Testis (tissue), 3 donors: ENCODE data around the gene ACTL8. TPM values are rescaled to one million over a fixed set of nuclear protein-coding genes. Genes with fewer than 3 reads are reported as not detected.

Source experiments
- DNase-seq: peaks from one replicate; pipeline ENCODE4 v3.0.0-alpha.2; 2019
- H3K27ac ChIP-seq, 2 donors: fragments of 200-600 bp; sonication (generic); one replicate each; pipeline ENCODE4 v1.5.1; 2019
- H3K27me3 ChIP-seq: fragments of 200-600 bp; sonication (generic); one replicate; pipeline ENCODE4 v1.5.1; 2019
- H3K36me3 ChIP-seq: fragments of 200-600 bp; sonication (generic); one replicate; pipeline ENCODE4 v1.5.1; 2017; ENCODE audit warnings: low read depth; ENCODE audit errors: missing control alignments
- H3K4me1 ChIP-seq: fragments of 200-600 bp; sonication (generic); one replicate; pipeline ENCODE4 v1.5.1; 2019
- H3K4me3 ChIP-seq, 2 donors: fragments of 200-600 bp; sonication (generic); one replicate each; pipeline ENCODE4 v1.5.1; 2017 to 2019
- H3K9me3 ChIP-seq: fragments of 200-600 bp; sonication (generic); one replicate; pipeline ENCODE4 v1.5.1; 2017
- CTCF ChIP-seq, 3 experiments: fragments of 450-650 bp in 2 of 3; fragments of 200-600 bp in 1 of 3; sonication (generic) in 1 of 3; IDR thresholded peaks; one replicate each; pipeline ENCODE4 v1.5.1; 2016 to 2019; ENCODE audit warnings: antibody characterized with exemption in 3 of 3, mild to moderate bottlenecking in 2 of 3, moderate library complexity in 1 of 3
- POLR2A ChIP-seq: fragments of 450-650 bp; IDR thresholded peaks from one replicate; pipeline ENCODE4 v1.6.1; 2017; ENCODE audit warnings: antibody characterized with exemption, mild to moderate bottlenecking, moderate library complexity
- WGBS, 2 donors: methylation state at CpG; one replicate each; pipeline ENCODE4 v1.1.5; 2018; 5-methylcytosine and 5-hydroxymethylcytosine counted together
- intact Hi-C: fragments of 100-400 bp; cut with DNase I; formaldehyde crosslinking; loops from one replicate; pipeline ENCODE4 v1.15.1; 2023; ENCODE audit warnings: low total_unique reads
- polyA plus RNA-seq: library from polyadenylated mRNA; stranded (reverse); fragments of 350-450 nt; fragmentation: Illumina TruSeq; extraction: RNeasy Lipid Tissue Mini Kit (QIAGEN cat#74804); gene quantifications from one replicate; pipeline ENCODE4 v1.2.3, GENCODE V29; 2014; ENCODE audit warnings: low read depth, low replicate concordance; ENCODE audit not compliant: insufficient read depth
- total RNA-seq, 2 donors: library from RNA; depleted of rRNA; stranded (reverse); fragments of >200 nt; gene quantifications; one replicate each; pipeline ENCODE4 v1.2.3, GENCODE V29; 2016

The ACTL8 gene
- total and polyA plus RNA-seq, 3 donors from 2014 or later = 10.9 to 12.8 (median 12.6) TPM

- Histone ChIP-seq H3K27ac (no peak overlapping the region), H3K9me3 (no peaks in the 10 kb centered on the region), H3K36me3 (no peaks in the 10 kb centered on the region), H3K4me1 (no peaks in the 10 kb centered on the region), H3K4me3 (no peak overlapping the region), H3K27me3 (no peaks in the 10 kb centered on the region)
- DNase-seq = no peak
- TF ChIP-seq CTCF (IDR thresholded peaks at IDR 0.05) (no peak), POLR2A (no peak)
- intact Hi-C loops = no loop called here
- WGBS, 2 donors = 82 to 86% methylated on average over 10 of the region's 10 CpGs
Observed at GRCh38 chr1:17768651-17769241, 13.6 kb downstream of the ACTL8 start.

GRCh38 chr1:17770983-17771382, 15.8 kb downstream of the ACTL8 start:
- DNase-seq = no peak
- 88 to 96% methylated on average over 10 of the region's 10 CpGs for WGBS, 2 donors

DNA sequence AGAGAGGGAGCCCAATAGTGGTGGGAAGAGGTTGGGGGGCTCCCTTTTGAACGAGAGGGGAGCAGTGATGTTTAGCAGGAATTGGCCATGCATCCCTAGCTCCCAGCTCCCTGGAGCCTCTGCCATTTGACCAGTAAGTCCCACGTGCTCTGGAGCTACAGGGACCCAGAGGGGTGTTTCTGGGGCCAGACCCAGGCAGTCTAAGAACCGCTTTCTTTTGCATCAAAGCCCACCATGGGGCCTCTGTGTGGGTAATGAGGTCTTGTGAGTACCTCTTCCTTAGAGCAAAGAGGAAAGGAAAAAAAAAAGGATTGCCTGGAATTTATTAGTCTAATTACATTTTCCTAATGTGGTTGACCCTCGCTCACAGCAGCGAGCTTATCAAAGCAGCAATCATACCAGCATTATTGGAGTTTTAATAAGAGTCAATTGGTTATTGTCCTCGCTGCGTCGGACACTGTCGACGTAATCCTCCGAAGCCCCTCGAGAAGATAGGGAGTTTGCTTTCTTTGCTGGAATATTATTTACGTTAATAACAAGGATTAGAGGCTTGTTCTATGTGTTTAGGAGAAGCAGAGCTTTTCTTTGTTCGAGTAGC, 17.6 kb downstream of the ACTL8 start:
- Histone ChIP-seq H3K4me1 (no peaks in the 10 kb centered on the region), H3K9me3 (no peaks in the 10 kb centered on the region), H3K4me3 (no peak overlapping the region), H3K27ac (no peak overlapping the region), H3K36me3 (no peaks in the 10 kb centered on the region), H3K27me3 (no peaks in the 10 kb centered on the region)
- no peak for DNase-seq
- intact Hi-C loops = no loop called here
- TF ChIP-seq POLR2A = no peak
- no peak for TF ChIP-seq CTCF (IDR thresholded peaks at IDR 0.05)
- WGBS, 2 donors = 81 to 82% methylated on average over 14 of the region's 14 CpGs

More at GRCh38 chr1:17770983-17771382, 15.8 kb downstream of the ACTL8 start:
- Histone ChIP-seq H3K27ac (no peak overlapping the region), H3K4me1 (no peaks in the 10 kb centered on the region), H3K9me3 (no peaks in the 10 kb centered on the region), H3K36me3 (no peaks in the 10 kb centered on the region), H3K4me3 (no peak overlapping the region), H3K27me3 (no peaks in the 10 kb centered on the region)
- intact Hi-C loops = no loop called here
- TF ChIP-seq CTCF (IDR thresholded peaks at IDR 0.05) = no peak
- TF ChIP-seq POLR2A = no peak

DNA sequence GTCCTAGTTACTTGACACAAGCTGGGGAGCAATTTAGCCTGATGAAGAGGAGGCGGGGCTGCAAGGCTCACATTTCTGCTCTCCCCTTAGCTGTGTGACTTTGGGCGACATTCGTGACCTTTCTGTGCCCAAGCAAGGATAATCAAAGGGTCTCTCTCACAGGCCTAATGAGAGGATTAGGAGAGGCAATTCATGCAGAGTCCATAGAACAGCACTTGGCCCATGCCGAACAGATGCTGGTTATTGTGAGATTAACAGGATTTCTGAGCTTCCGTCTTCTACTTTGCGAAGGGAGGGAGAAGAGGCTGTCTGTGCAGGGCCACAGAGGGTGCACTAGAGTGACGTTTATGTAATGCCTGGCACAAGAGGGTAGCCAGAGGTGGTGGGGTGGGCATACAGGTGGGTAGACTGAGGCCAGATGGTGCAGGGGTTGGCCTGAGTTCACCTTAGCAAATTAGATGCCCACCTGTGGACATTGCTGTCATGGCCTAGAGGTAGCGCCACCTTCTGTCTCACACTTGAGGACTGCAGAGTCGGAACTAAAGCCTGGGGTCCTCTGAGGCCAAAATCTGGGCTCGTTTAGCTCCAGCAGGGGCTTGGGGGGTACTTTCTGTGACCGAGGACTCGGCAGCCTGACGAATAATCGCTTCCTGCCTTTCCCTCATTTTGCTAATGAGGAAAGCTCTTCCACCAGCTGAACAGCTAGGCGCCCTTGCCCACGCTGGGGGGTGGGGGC, 18.6 kb downstream of the ACTL8 start:
- H3K9me3 ChIP-seq = no peaks in the 10 kb centered on the region
- intact Hi-C loops = no loop called here
- H3K4me1 ChIP-seq = no peaks in the 10 kb centered on the region
- H3K27me3 ChIP-seq = no peaks in the 10 kb centered on the region
- H3K36me3 ChIP-seq = no peaks in the 10 kb centered on the region
- TF ChIP-seq POLR2A = no peak
- no peak for TF ChIP-seq CTCF (IDR thresholded peaks at IDR 0.05)
- 80 to 91% methylated on average over 11 to 16 of the region's 16 CpGs for WGBS, 2 donors
- H3K4me3 ChIP-seq = no peak overlapping the region
- DNase-seq = no peak
- H3K27ac ChIP-seq = no peak overlapping the region
